ENCODE data around the gene RPRD2.

DNA sequence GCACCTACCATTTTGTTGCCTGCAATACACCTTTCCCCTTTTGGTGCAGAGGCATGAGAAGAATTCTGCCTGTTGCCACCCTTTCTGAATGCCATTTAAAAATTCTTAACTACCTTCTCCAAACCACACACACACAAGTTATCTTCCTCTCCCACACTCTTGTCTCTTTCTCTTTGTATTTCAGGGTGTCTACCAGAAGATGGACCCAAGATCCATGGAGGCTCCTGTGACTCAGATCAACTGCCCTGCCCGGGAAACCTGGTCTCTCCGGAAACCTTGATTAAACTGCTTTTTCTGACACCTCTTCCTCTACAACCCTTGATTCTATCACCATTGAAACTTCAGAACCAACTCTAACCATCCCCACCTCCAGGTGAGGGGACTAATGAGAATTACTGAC, 120.9 kb downstream of the RPRD2 start:
- no peak for TF ChIP-seq ZNF274 (IDR thresholded peaks at IDR 0.05; ENCODE audit: low read depth, low read length)
- no peak for TF ChIP-seq YY1 (IDR thresholded peaks at IDR 0.05; ENCODE audit: insufficient read depth, insufficient read length)
